Liver (tissue), 9 donors: ENCODE results near the gene ABCC8. TPM values are rescaled to one million over a fixed set of nuclear protein-coding genes. Genes with fewer than 3 reads are reported as not detected.

ENCODE experiments used
- DNase-seq: peaks from one replicate; pipeline ENCODE4 v3.0.0-alpha.2; 2017; ENCODE audit warnings: low spot score
- H3K27ac ChIP-seq, 2 donors: one replicate each; pipeline ENCODE4 v1.7.0; 2013; ENCODE audit warnings: inconsistent platforms in 2 of 2, low read length in 2 of 2, control low read depth in 1 of 2, low read depth in 1 of 2, mild to moderate bottlenecking in 1 of 2
- H3K27me3 ChIP-seq, 4 donors: one replicate each; pipeline versions ENCODE4 v1.6.1 to v1.7.0; 2013; ENCODE audit warnings: low read length in 3 of 4, inconsistent platforms in 1 of 4, mild to moderate bottlenecking in 1 of 4, moderate library complexity in 1 of 4; ENCODE audit not compliant: control insufficient read depth in 4 of 4, insufficient read depth in 4 of 4
- H3K36me3 ChIP-seq, 4 donors: one replicate each; pipeline versions ENCODE4 v1.6.1 to v1.7.0; 2013; ENCODE audit warnings: low read length in 3 of 4, mild to moderate bottlenecking in 3 of 4, low read depth in 1 of 4, moderate library complexity in 1 of 4; ENCODE audit not compliant: control insufficient read depth in 4 of 4, insufficient read depth in 3 of 4
- H3K4me1 ChIP-seq, 4 donors: one replicate each; pipeline versions ENCODE4 v1.6.1 to v1.7.0; 2013; ENCODE audit warnings: low read length in 3 of 4, mild to moderate bottlenecking in 3 of 4, moderate library complexity in 1 of 4; ENCODE audit not compliant: control insufficient read depth in 4 of 4, insufficient read depth in 4 of 4
- H3K4me3 ChIP-seq, 3 donors: one replicate each; pipeline versions ENCODE4 v1.6.1 to v1.7.0; 2013; ENCODE audit warnings: low read length in 3 of 3, control low read depth in 1 of 3, low read depth in 1 of 3, mild to moderate bottlenecking in 1 of 3
- H3K9ac ChIP-seq, 2 donors: one replicate each; pipeline ENCODE4 v1.7.0; 2013; ENCODE audit warnings: low read length in 2 of 2, mild to moderate bottlenecking in 2 of 2, moderate library complexity in 2 of 2, control low read depth in 1 of 2, low read depth in 1 of 2
- H3K9me3 ChIP-seq, 4 donors: one replicate each; pipeline versions ENCODE4 v1.6.1 to v1.7.0; 2013; ENCODE audit warnings: low read length in 3 of 4; ENCODE audit not compliant: control insufficient read depth in 4 of 4
- ATF3 ChIP-seq: IDR thresholded peaks from 2 replicates; pipeline ENCODE4 v1.6.1; 2016; ENCODE audit warnings: antibody characterized with exemption
- EGR1 ChIP-seq, 2 donors: IDR thresholded peaks; 2 replicates each; pipeline ENCODE4 v1.6.1; 2016 to 2018; ENCODE audit warnings: antibody characterized with exemption in 2 of 2, low read depth in 2 of 2
- FOXA1 ChIP-seq: IDR thresholded peaks from 2 replicates; pipeline ENCODE4 v1.6.1; 2016; ENCODE audit warnings: antibody characterized with exemption
- FOXA2 ChIP-seq: IDR thresholded peaks from 2 replicates; pipeline ENCODE4 v1.6.1; 2016; ENCODE audit warnings: antibody characterized with exemption
- GABPA ChIP-seq, 2 donors: IDR thresholded peaks in 1 of 2; conservative IDR thresholded peaks in 1 of 2; 2 replicates each; pipeline ENCODE4 v1.6.1; 2016; ENCODE audit warnings: antibody characterized with exemption in 2 of 2, mild to moderate bottlenecking in 1 of 2, moderate library complexity in 1 of 2
- HNF4A ChIP-seq, 2 donors: conservative IDR thresholded peaks; 2 replicates each; pipeline ENCODE4 v1.6.1; 2016; ENCODE audit warnings: antibody characterized with exemption in 2 of 2, mild to moderate bottlenecking in 2 of 2
- HNF4G ChIP-seq: IDR thresholded peaks from 2 replicates; pipeline ENCODE4 v1.6.1; 2016; ENCODE audit warnings: antibody characterized with exemption
- JUND ChIP-seq, 2 donors: IDR thresholded peaks; 2 replicates each; pipeline ENCODE4 v1.6.1; 2016; ENCODE audit warnings: antibody characterized with exemption in 2 of 2
- MAX ChIP-seq: IDR thresholded peaks from 2 replicates; pipeline ENCODE4 v1.6.1; 2016; ENCODE audit warnings: antibody characterized with exemption
- NR2F2 ChIP-seq: IDR thresholded peaks from 2 replicates; pipeline ENCODE4 v1.6.1; 2016; ENCODE audit warnings: antibody characterized with exemption
- REST ChIP-seq: IDR thresholded peaks from 2 replicates; pipeline ENCODE4 v1.6.1; 2016; ENCODE audit warnings: antibody characterized with exemption, mild to moderate bottlenecking
- YY1 ChIP-seq: IDR thresholded peaks from 2 replicates; pipeline ENCODE4 v1.6.1; 2016; ENCODE audit warnings: antibody characterized with exemption, mild to moderate bottlenecking
- ZBTB33 ChIP-seq: IDR thresholded peaks from 2 replicates; pipeline ENCODE4 v1.6.1; 2016; ENCODE audit warnings: antibody characterized with exemption
- WGBS: extraction: QIAGEN DNeasy Blood & Tissue Kit; methylation state at CpG from one replicate; pipeline ENCODE4 v1.1.7; 2013; 5-methylcytosine and 5-hydroxymethylcytosine counted together
- polyA plus RNA-seq, 2 donors: library from polyadenylated mRNA; stranded (reverse) in 1 of 2; unstranded in 1 of 2; fragments of 200-250 nt in 1 of 2; fragments of >200 nt in 1 of 2; fragmentation: Nextera tagmentation in 1 of 2; extraction: Ambion mirVana in 1 of 2; gene quantifications; one replicate each; pipeline versions ENCODE4 v1.2.1 to v1.2.3, GENCODE V29; 2013 to 2015
- total RNA-seq, 2 donors: library from RNA; depleted of rRNA; stranded (reverse); fragments of >200 nt; gene quantifications; one replicate each; pipeline ENCODE4 v1.2.3, GENCODE V29; 2014
- donor health status: healthy.
- donor health status: healthy.
- donor health status: healthy.
- donor health status: healthy.
- donor health status: healthy.

The ABCC8 gene
- total and polyA plus RNA-seq, 4 donors: 0.16 to 0.25 TPM; not detected in 2

- H3K9me3 ChIP-seq: no peaks in the 10 kb centered on the region
- H3K27ac ChIP-seq: no peak overlapping the region
- no peak for DNase-seq
- TF ChIP-seq ZBTB33 (no peak), EGR1 (IDR thresholded peaks at IDR 0.05; ENCODE audit: low read depth in 2 of 2) (no peak), GABPA (IDR thresholded peaks at IDR 0.05 in 1 of 2, conservative IDR thresholded peaks at IDR 0.05 in 1 of 2) (no peak), YY1 (no peak), REST (no peak), FOXA2 (no peak), HNF4G (no peak), MAX (no peak), HNF4A (conservative IDR thresholded peaks at IDR 0.05) (no peak), JUND (IDR thresholded peaks at IDR 0.05) (no peak), ATF3 (no peak), NR2F2 (no peak)
- H3K4me3 ChIP-seq: no peak overlapping the region
- no peaks in the 10 kb centered on the region for H3K36me3 ChIP-seq
- no peaks in the 10 kb centered on the region for H3K4me1 ChIP-seq
- 58% methylated on average over 8 of the region's 8 CpGs for WGBS
- H3K27me3 ChIP-seq: no peaks in the 10 kb centered on the region
- no peak overlapping the region for H3K9ac ChIP-seq
Observed at GRCh38 chr11:17457396-17458173, 19.1 kb downstream of the ABCC8 start.

GRCh38 chr11:17452668-17453067 lies 24.0 kb downstream of the ABCC8 start:
- H3K9me3 ChIP-seq: no peaks in the 10 kb centered on the region
- H3K27me3 ChIP-seq: no peaks in the 10 kb centered on the region
- no peak overlapping the region for H3K27ac ChIP-seq
- no peak for TF ChIP-seq HNF4G
- TF ChIP-seq FOXA1: no peak
- no peak for TF ChIP-seq ZBTB33
- TF ChIP-seq YY1: no peak
- TF ChIP-seq JUND (IDR thresholded peaks at IDR 0.05): no peak
- TF ChIP-seq EGR1 (IDR thresholded peaks at IDR 0.05; ENCODE audit: low read depth in 2 of 2): no peak
- no peak overlapping the region for H3K9ac ChIP-seq
- H3K4me1 ChIP-seq: no peaks in the 10 kb centered on the region
- WGBS: 81% methylated on average over 2 of the region's 2 CpGs
- H3K36me3 ChIP-seq: no peaks in the 10 kb centered on the region
- no peak for DNase-seq
- no peak overlapping the region for H3K4me3 ChIP-seq
